HEK293 (cell line): ENCODE measurements around the gene USH1G.

Experiments used
- CTCF ChIA-PET: fragments of 350-600 bp; formaldehyde crosslinking; extraction: SDS; loops from one replicate; lab custom pipeline; 2021; ENCODE audit warnings: antibody characterized with exemption; lab: Yijun Ruan, JAX
- POLR2A ChIA-PET: fragments of 300-600 bp; formaldehyde crosslinking; extraction: SDS; loops from one replicate; lab custom pipeline; 2020; ENCODE audit warnings: antibody characterized with exemption, inconsistent platforms; lab: Yijun Ruan, JAX
- H3K27ac ChIP-seq: fragments of 200-500 bp; sonication (Bioruptor generic); 2 replicates; pipeline ENCODE4 v1.5.1; 2014; ENCODE audit warnings: low read depth, low read length, control low read depth, inconsistent platforms; ENCODE audit errors: extremely low read depth
- H3K36me3 ChIP-seq, 2 experiments: fragments of 200-500 bp in 1 of 2; sonication (Bioruptor generic) in 1 of 2; 1 replicate in 1 of 2; 2 replicates in 1 of 2; pipeline ENCODE4 v1.5.1; 2014 to 2017; ENCODE audit warnings: inconsistent platforms in 2 of 2, low read length in 2 of 2; ENCODE audit not compliant: control insufficient read depth in 2 of 2, insufficient read depth in 1 of 2
- H3K4me1 ChIP-seq: fragments of 200-500 bp; sonication (Bioruptor generic); 2 replicates; pipeline ENCODE4 v1.5.1; 2014; ENCODE audit warnings: mild to moderate bottlenecking, low read length, inconsistent platforms; ENCODE audit not compliant: control insufficient read depth, insufficient read depth
- H3K4me3 ChIP-seq: 2 replicates; pipeline ENCODE4 v1.5.1; 2011; ENCODE audit warnings: low read depth, mild to moderate bottlenecking, control low read depth, low read length, moderate library complexity
- H3K9me3 ChIP-seq: fragments of 200-500 bp; sonication (Bioruptor generic); 2 replicates; pipeline ENCODE4 v1.5.1; 2014; ENCODE audit warnings: low read depth, low read length, inconsistent platforms; ENCODE audit not compliant: control insufficient read depth, insufficient read depth
- HOXA7 ChIP-seq: sonication (generic); formaldehyde crosslinking; IDR thresholded peaks from 2 replicates; pipeline ENCODE4 v1.8.1; 2022; ENCODE audit warnings: missing genetic modification reagents, borderline replicate concordance
- KLF1 ChIP-seq: fragments of 450-650 bp; formaldehyde crosslinking; IDR thresholded peaks from 2 replicates; pipeline ENCODE4 v1.5.1; 2016; ENCODE audit warnings: missing biosample characterization, missing genetic modification characterization
- MYNN ChIP-seq: fragments of 450-650 bp; formaldehyde crosslinking; IDR thresholded peaks from 2 replicates; pipeline ENCODE4 v1.5.1; 2016; ENCODE audit warnings: missing biosample characterization, missing genetic modification characterization, borderline replicate concordance
- OVOL3 ChIP-seq: fragments of 450-650 bp; formaldehyde crosslinking; IDR thresholded peaks from 2 replicates; pipeline ENCODE4 v1.5.1; 2016; ENCODE audit warnings: missing biosample characterization, missing genetic modification characterization
- PATZ1 ChIP-seq: fragments of 450-650 bp; formaldehyde crosslinking; IDR thresholded peaks from 2 replicates; pipeline ENCODE4 v1.5.1; 2016; ENCODE audit warnings: missing biosample characterization, missing genetic modification characterization
- TSHZ1 ChIP-seq: fragments of 450-650 bp; formaldehyde crosslinking; IDR thresholded peaks from 2 replicates; pipeline ENCODE4 v1.5.1; 2016; ENCODE audit warnings: missing biosample characterization, missing genetic modification characterization, borderline replicate concordance
- YY2 ChIP-seq: fragments of 450-650 bp; formaldehyde crosslinking; IDR thresholded peaks from 2 replicates; pipeline ENCODE4 v1.5.1; 2016; ENCODE audit warnings: missing biosample characterization, missing genetic modification characterization
- ZBTB7A ChIP-seq: fragments of 450-650 bp; formaldehyde crosslinking; IDR thresholded peaks from 2 replicates; pipeline ENCODE4 v1.5.1; 2016; ENCODE audit warnings: low read depth, missing biosample characterization, missing genetic modification characterization
- ZIC2 ChIP-seq: fragments of 450-650 bp; formaldehyde crosslinking; IDR thresholded peaks from 2 replicates; pipeline ENCODE4 v1.5.1; 2016; ENCODE audit warnings: missing biosample characterization, missing genetic modification characterization
- ZNF114 ChIP-seq: fragments of 450-650 bp; formaldehyde crosslinking; IDR thresholded peaks from 2 replicates; pipeline ENCODE4 v1.5.0; 2017; ENCODE audit warnings: missing biosample characterization, missing genetic modification characterization
- ZNF133 ChIP-seq: fragments of 450-650 bp; formaldehyde crosslinking; IDR thresholded peaks from 2 replicates; pipeline ENCODE4 v1.5.1; 2016; ENCODE audit warnings: missing biosample characterization, missing genetic modification characterization
- ZNF202 ChIP-seq: fragments of 450-650 bp; formaldehyde crosslinking; IDR thresholded peaks from 2 replicates; pipeline ENCODE4 v1.5.1; 2016; ENCODE audit warnings: missing biosample characterization, missing genetic modification characterization, borderline replicate concordance
- ZNF221 ChIP-seq: fragments of 450-650 bp; formaldehyde crosslinking; IDR thresholded peaks from 2 replicates; pipeline ENCODE4 v1.5.1; 2017; ENCODE audit warnings: missing biosample characterization, missing genetic modification characterization, borderline replicate concordance
- ZNF302 ChIP-seq: fragments of 450-650 bp; formaldehyde crosslinking; IDR thresholded peaks from 2 replicates; pipeline ENCODE4 v1.5.1; 2016; ENCODE audit warnings: missing biosample characterization, missing genetic modification characterization, low read depth
- ZNF521 ChIP-seq: fragments of 450-650 bp; formaldehyde crosslinking; IDR thresholded peaks from 2 replicates; pipeline ENCODE4 v1.5.1; 2017; ENCODE audit warnings: missing biosample characterization, mild to moderate bottlenecking, missing genetic modification characterization
- ZNF530 ChIP-seq: fragments of 450-650 bp; formaldehyde crosslinking; IDR thresholded peaks from 2 replicates; pipeline ENCODE4 v1.5.1; 2016; ENCODE audit warnings: low read depth, missing biosample characterization, missing genetic modification characterization
- ZNF621 ChIP-seq: fragments of 450-650 bp; formaldehyde crosslinking; IDR thresholded peaks from 2 replicates; pipeline ENCODE4 v1.5.1; 2017; ENCODE audit warnings: missing biosample characterization, missing genetic modification characterization
- ZNF664 ChIP-seq: fragments of 450-650 bp; formaldehyde crosslinking; IDR thresholded peaks from 2 replicates; pipeline ENCODE4 v1.5.1; 2016; ENCODE audit warnings: missing biosample characterization, missing genetic modification characterization
- ZNF747 ChIP-seq: fragments of 450-650 bp; formaldehyde crosslinking; IDR thresholded peaks from 2 replicates; pipeline ENCODE4 v1.5.1; 2016; ENCODE audit warnings: missing biosample characterization, missing genetic modification characterization
- ZSCAN16 ChIP-seq: fragments of 450-650 bp; formaldehyde crosslinking; IDR thresholded peaks from 2 replicates; pipeline ENCODE4 v1.5.1; 2016; ENCODE audit warnings: missing biosample characterization, missing genetic modification characterization
- TF ChIP-seq, protein P1 (sequence below): fragments of 450-650 bp; formaldehyde crosslinking; IDR thresholded peaks from 2 replicates; pipeline ENCODE4 v1.5.1; 2017; ENCODE audit warnings: missing biosample characterization, missing genetic modification characterization
- TF ChIP-seq, protein P2 (sequence below): fragments of 450-650 bp; formaldehyde crosslinking; IDR thresholded peaks from 2 replicates; pipeline ENCODE4 v1.5.1; 2017; ENCODE audit warnings: missing biosample characterization, mild to moderate bottlenecking, missing genetic modification characterization, moderate library complexity
- TF ChIP-seq, protein P3 (sequence below): fragments of 450-650 bp; formaldehyde crosslinking; optimal IDR thresholded peaks from 2 replicates; pipeline ENCODE3; 2016; ENCODE audit warnings: missing biosample characterization, mild to moderate bottlenecking, missing genetic modification characterization
- TF ChIP-seq, protein P4 (sequence below): fragments of 450-650 bp; formaldehyde crosslinking; IDR thresholded peaks from 2 replicates; pipeline ENCODE4 v1.5.1; 2016; ENCODE audit warnings: missing biosample characterization, missing genetic modification characterization

USH1G gene

DNA sequence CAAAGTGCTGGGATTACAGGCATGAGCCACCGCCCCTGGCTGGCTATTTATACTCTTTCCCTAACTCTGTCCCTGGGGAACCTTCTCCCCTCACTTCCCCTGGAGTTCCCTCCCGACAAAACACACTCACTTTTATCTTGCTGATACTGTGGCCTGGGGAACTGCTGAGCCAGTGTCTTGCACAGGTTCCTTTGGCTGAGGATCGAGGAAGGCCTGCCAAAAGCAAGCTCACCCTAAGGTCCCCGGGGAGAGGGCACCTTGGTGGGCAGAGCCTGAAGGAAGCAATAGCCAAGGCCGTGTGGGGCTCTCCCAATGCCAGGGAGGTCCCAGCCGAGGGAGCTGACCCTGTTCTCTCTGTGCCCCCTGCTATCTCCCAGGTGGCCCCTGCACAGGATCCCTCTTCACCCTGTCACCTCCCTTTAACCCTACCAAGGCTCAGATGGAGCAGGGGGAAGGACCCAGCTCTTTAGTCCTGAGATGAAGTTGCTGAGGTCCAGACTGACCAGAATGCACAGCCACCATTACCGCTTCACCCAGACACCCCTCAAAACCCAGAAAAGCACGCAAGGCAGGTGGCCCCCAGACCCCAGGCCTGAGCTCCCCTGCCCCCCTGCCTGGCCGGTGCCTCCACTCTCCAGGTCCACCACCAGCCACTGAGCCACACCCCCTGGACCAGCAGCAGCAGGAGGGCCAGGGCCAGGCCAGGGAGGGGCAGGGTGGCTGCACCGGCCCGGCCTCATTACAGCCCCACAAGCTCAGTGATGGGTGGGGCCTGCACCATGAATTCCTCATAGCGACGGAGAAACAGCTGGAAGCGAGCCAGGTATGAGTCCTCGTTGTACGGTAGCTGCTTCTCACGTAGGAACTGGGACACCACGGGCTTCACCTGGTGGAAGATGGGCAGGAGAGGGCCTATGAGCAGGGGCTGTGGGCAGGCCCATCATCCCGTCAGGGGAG lies 45.2 kb downstream of the USH1G start:
- H3K4me3 ChIP-seq = no peak overlapping the region
- H3K9me3 ChIP-seq = no peaks in the 10 kb centered on the region
- no peak overlapping the region for H3K27ac ChIP-seq
- CTCF ChIA-PET = interaction anchor here (0.6 to 1.6 kb wide), 8 partner anchors 15 to 1027 kb away, joined by 3 to 14 read pairs (median 3); no protein-coding TSS in a partner anchor
- H3K36me3 ChIP-seq = no peaks in the 10 kb centered on the region
- POLR2A ChIA-PET = interaction anchor here (0.7 to 1.2 kb wide), 4 partner anchors 25 to 95 kb away, joined by 3 to 5 read pairs (median 3); partner anchors contain the start of genes HID1 and OTOP2
- peaks cover 4% of the 10 kb centered on the region; the same call in 1 of the 2 replicates for H3K4me1 ChIP-seq
- TF ChIP-seq ZNF114 (tag by site-specific recombination) (no peak), YY2 (no peak), ZNF664 (tag by site-specific recombination) (no peak), ZNF133 (no peak), ZIC2 (peak; percentile 8; the same call in 1 of the 2 replicates), ZNF521 (no peak), ZNF621 (tag by site-specific recombination) (no peak), HOXA7 (CRISPR knock-in tag) (no peak), ZBTB7A (tag by site-specific recombination) (no peak), ZNF221 (tag by site-specific recombination) (no peak), PATZ1 (tag by site-specific recombination) (peak; percentile 43; the same call in 1 of the 2 replicates), ZNF747 (tag by site-specific recombination) (no peak), KLF1 (peak; percentile 68), MYNN (tag by site-specific recombination) (no peak), ZNF202 (tag by site-specific recombination) (no peak), ZNF530 (tag by site-specific recombination) (no peak), ZSCAN16 (no peak), TSHZ1 (tag by site-specific recombination) (no peak), OVOL3 (tag by site-specific recombination) (no peak), ZNF302 (tag by site-specific recombination) (no peak)
- TF ChIP-seq, protein P1, sequence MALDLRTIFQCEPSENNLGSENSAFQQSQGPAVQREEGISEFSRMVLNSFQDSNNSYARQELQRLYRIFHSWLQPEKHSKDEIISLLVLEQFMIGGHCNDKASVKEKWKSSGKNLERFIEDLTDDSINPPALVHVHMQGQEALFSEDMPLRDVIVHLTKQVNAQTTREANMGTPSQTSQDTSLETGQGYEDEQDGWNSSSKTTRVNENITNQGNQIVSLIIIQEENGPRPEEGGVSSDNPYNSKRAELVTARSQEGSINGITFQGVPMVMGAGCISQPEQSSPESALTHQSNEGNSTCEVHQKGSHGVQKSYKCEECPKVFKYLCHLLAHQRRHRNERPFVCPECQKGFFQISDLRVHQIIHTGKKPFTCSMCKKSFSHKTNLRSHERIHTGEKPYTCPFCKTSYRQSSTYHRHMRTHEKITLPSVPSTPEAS = no peak
- TF ChIP-seq, protein P2, sequence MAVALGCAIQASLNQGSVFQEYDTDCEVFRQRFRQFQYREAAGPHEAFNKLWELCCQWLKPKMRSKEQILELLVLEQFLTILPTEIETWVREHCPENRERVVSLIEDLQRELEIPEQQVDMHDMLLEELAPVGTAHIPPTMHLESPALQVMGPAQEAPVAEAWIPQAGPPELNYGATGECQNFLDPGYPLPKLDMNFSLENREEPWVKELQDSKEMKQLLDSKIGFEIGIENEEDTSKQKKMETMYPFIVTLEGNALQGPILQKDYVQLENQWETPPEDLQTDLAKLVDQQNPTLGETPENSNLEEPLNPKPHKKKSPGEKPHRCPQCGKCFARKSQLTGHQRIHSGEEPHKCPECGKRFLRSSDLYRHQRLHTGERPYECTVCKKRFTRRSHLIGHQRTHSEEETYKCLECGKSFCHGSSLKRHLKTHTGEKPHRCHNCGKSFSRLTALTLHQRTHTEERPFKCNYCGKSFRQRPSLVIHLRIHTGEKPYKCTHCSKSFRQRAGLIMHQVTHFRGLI (tag by site-specific recombination) = no peak
- TF ChIP-seq, protein P3, sequence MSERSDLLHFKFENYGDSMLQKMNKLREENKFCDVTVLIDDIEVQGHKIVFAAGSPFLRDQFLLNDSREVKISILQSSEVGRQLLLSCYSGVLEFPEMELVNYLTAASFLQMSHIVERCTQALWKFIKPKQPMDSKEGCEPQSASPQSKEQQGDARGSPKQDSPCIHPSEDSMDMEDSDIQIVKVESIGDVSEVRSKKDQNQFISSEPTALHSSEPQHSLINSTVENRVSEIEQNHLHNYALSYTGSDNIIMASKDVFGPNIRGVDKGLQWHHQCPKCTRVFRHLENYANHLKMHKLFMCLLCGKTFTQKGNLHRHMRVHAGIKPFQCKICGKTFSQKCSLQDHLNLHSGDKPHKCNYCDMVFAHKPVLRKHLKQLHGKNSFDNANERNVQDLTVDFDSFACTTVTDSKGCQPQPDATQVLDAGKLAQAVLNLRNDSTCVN (tag by site-specific recombination) = no peak
- TF ChIP-seq, protein P4, sequence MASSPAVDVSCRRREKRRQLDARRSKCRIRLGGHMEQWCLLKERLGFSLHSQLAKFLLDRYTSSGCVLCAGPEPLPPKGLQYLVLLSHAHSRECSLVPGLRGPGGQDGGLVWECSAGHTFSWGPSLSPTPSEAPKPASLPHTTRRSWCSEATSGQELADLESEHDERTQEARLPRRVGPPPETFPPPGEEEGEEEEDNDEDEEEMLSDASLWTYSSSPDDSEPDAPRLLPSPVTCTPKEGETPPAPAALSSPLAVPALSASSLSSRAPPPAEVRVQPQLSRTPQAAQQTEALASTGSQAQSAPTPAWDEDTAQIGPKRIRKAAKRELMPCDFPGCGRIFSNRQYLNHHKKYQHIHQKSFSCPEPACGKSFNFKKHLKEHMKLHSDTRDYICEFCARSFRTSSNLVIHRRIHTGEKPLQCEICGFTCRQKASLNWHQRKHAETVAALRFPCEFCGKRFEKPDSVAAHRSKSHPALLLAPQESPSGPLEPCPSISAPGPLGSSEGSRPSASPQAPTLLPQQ (tag by site-specific recombination) = no peak
